HepG2 (cell line): ENCODE results near the gene HID1. TPM values are rescaled to one million over a fixed set of nuclear protein-coding genes. Genes with fewer than 3 reads are reported as not detected.
A peak's percentile ranks its signal among the peaks of the same experiment; 100 is the strongest.

Experiments used
- ELF4 ChIP-seq: sonication (generic); formaldehyde crosslinking; IDR thresholded peaks from 2 replicates; pipeline ENCODE4 v1.5.0; 2020; ENCODE audit warnings: missing genetic modification reagents, mild to moderate bottlenecking, moderate library complexity, borderline replicate concordance
- EZH2 ChIP-seq: conservative IDR thresholded peaks from 2 replicates; pipeline ENCODE4 v1.6.1; 2012; ENCODE audit warnings: mild to moderate bottlenecking, low read depth, low read length, moderate library complexity
- FOSL1 ChIP-seq: sonication (generic); formaldehyde crosslinking; IDR thresholded peaks from 2 replicates; pipeline ENCODE4 v1.9.0; 2021; ENCODE audit warnings: missing genetic modification reagents, borderline replicate concordance
- PAWR ChIP-seq: sonication (generic); formaldehyde crosslinking; IDR thresholded peaks from 2 replicates; pipeline ENCODE4 v1.4.0; 2020; ENCODE audit warnings: missing genetic modification reagents, mild to moderate bottlenecking, borderline replicate concordance
- SP140L ChIP-seq: sonication (generic); formaldehyde crosslinking; IDR thresholded peaks from 2 replicates; pipeline ENCODE4 v1.4.0; 2020; ENCODE audit warnings: missing genetic modification reagents, borderline replicate concordance
- ZNF33B ChIP-seq: sonication (generic); formaldehyde crosslinking; IDR thresholded peaks from 2 replicates; pipeline ENCODE4 v1.5.1; 2020; ENCODE audit warnings: mild to moderate bottlenecking, missing genetic modification reagents
- ZNF546 ChIP-seq: sonication (generic); formaldehyde crosslinking; conservative IDR thresholded peaks from 2 replicates; pipeline ENCODE4 v1.8.1; 2023; ENCODE audit warnings: mild to moderate bottlenecking, missing genetic modification reagents
- polyA plus RNA-seq, 8 experiments: library from polyadenylated mRNA; depleted of rRNA in 3 of 8; stranded (reverse) in 7 of 8; unstranded in 1 of 8; fragments of >200 nt; fragmentation: Illumina TruSeq in 4 of 8; extraction: Trizol in 4 of 8; gene quantifications; 2 replicates each; pipeline versions ENCODE4 v1.2.1 to v1.2.3, GENCODE V29; 2011 to 2016; ENCODE audit warnings: low read depth in 4 of 8, missing spikeins in 1 of 8, mixed read lengths in 1 of 8; ENCODE audit not compliant: insufficient read depth in 1 of 8
- total RNA-seq, 5 experiments: library from RNA; depleted of rRNA; stranded (reverse); fragments of >200 nt; fragmentation: Illumina TruSeq; extraction: Trizol; gene quantifications; 2 replicates each; pipeline ENCODE4 v1.2.3, GENCODE V29; 2016; ENCODE audit warnings: low read depth in 1 of 5
- TF ChIP-seq, protein P1 (sequence below): sonication (generic); formaldehyde crosslinking; IDR thresholded peaks from 2 replicates; pipeline ENCODE4 v1.5.0; 2020; ENCODE audit warnings: missing genetic modification reagents
- TF ChIP-seq, protein P2 (sequence below): sonication (generic); formaldehyde crosslinking; IDR thresholded peaks from 2 replicates; pipeline ENCODE4 v1.5.0; 2020; ENCODE audit warnings: mild to moderate bottlenecking, missing genetic modification reagents, moderate library complexity
- TF ChIP-seq, protein P3 (sequence below): sonication (generic); formaldehyde crosslinking; IDR thresholded peaks from 2 replicates; pipeline ENCODE4 v1.8.0; 2022; ENCODE audit warnings: missing genetic modification reagents, mild to moderate bottlenecking, moderate library complexity, borderline replicate concordance
- TF ChIP-seq, protein P4 (sequence below), 2 experiments: sonication (generic) in 1 of 2; formaldehyde crosslinking in 1 of 2; IDR thresholded peaks; 2 replicates each; pipeline versions ENCODE4 v1.5.1 to v1.6.1; 2011 to 2020; ENCODE audit warnings: borderline replicate concordance in 1 of 2, low read depth in 1 of 2, low read length in 1 of 2, mild to moderate bottlenecking in 1 of 2, missing genetic modification reagents in 1 of 2, moderate library complexity in 1 of 2
- TF ChIP-seq, protein P5 (sequence below): sonication (generic); formaldehyde crosslinking; IDR thresholded peaks from 2 replicates; pipeline ENCODE4 v1.5.0; 2020; ENCODE audit warnings: mild to moderate bottlenecking, missing genetic modification reagents
- TF ChIP-seq, protein P6 (sequence below), 2 experiments: sonication (generic) in 1 of 2; formaldehyde crosslinking in 1 of 2; IDR thresholded peaks; 2 replicates each; pipeline versions ENCODE4 v1.4.0 to v1.6.1; 2018 to 2020; ENCODE audit warnings: missing genetic modification reagents in 2 of 2, borderline replicate concordance in 1 of 2, low read depth in 1 of 2, mild to moderate bottlenecking in 1 of 2, missing biosample characterization in 1 of 2

The HID1 gene
- total and polyA plus RNA-seq, 2 of the 13 experiments (the other 11 are each of a cell fraction or from before 2014, with no cell fraction given), result 2.1 to 10.6 TPM

DNA sequence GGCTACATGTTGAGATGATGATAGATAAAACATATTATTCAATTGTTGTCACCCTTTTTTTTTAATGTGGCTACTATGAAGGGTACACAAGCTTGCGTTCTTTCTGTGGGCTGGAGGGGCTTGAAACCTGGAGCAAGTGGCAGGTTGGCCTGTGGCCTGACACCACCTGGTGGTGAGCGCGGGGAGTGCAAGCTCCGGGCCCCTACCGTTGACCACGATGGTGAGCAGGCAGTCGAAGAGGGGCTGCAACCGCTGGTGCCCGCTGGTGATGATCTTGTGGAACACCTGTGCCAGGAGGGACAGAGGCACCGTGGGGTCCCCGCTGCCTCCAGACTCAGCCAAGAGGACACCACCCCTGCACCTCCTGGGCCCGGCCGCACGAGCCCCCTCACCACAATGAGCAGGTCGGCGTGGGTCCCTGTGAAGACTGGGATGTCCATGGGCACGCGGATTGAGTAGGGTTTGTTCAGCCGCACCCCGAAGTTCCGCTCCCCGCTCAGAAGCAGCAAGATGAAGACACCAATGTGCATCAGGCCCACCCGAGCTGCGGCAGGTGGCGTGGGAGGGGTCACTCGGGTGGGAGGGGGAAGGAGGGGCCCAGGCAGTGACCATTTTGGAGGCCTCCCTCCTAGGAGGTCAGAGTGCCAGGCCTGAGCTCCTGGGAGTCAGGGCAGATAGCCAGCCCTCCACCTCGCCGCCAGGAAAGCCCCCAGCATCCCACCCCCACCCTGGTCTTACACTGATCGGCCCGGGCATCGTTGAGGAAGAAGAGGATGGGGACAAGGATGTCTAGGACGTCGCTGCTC lies 14.4 kb downstream of the HID1 start (continued):
- TF ChIP-seq, protein P1, sequence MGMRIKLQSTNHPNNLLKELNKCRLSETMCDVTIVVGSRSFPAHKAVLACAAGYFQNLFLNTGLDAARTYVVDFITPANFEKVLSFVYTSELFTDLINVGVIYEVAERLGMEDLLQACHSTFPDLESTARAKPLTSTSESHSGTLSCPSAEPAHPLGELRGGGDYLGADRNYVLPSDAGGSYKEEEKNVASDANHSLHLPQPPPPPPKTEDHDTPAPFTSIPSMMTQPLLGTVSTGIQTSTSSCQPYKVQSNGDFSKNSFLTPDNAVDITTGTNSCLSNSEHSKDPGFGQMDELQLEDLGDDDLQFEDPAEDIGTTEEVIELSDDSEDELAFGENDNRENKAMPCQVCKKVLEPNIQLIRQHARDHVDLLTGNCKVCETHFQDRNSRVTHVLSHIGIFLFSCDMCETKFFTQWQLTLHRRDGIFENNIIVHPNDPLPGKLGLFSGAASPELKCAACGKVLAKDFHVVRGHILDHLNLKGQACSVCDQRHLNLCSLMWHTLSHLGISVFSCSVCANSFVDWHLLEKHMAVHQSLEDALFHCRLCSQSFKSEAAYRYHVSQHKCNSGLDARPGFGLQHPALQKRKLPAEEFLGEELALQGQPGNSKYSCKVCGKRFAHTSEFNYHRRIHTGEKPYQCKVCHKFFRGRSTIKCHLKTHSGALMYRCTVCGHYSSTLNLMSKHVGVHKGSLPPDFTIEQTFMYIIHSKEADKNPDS, result no peak
- TF ChIP-seq, protein P2, sequence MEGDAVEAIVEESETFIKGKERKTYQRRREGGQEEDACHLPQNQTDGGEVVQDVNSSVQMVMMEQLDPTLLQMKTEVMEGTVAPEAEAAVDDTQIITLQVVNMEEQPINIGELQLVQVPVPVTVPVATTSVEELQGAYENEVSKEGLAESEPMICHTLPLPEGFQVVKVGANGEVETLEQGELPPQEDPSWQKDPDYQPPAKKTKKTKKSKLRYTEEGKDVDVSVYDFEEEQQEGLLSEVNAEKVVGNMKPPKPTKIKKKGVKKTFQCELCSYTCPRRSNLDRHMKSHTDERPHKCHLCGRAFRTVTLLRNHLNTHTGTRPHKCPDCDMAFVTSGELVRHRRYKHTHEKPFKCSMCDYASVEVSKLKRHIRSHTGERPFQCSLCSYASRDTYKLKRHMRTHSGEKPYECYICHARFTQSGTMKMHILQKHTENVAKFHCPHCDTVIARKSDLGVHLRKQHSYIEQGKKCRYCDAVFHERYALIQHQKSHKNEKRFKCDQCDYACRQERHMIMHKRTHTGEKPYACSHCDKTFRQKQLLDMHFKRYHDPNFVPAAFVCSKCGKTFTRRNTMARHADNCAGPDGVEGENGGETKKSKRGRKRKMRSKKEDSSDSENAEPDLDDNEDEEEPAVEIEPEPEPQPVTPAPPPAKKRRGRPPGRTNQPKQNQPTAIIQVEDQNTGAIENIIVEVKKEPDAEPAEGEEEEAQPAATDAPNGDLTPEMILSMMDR (CRISPR knock-in tag), result peak; percentile 96
- TF ChIP-seq, protein P3, sequence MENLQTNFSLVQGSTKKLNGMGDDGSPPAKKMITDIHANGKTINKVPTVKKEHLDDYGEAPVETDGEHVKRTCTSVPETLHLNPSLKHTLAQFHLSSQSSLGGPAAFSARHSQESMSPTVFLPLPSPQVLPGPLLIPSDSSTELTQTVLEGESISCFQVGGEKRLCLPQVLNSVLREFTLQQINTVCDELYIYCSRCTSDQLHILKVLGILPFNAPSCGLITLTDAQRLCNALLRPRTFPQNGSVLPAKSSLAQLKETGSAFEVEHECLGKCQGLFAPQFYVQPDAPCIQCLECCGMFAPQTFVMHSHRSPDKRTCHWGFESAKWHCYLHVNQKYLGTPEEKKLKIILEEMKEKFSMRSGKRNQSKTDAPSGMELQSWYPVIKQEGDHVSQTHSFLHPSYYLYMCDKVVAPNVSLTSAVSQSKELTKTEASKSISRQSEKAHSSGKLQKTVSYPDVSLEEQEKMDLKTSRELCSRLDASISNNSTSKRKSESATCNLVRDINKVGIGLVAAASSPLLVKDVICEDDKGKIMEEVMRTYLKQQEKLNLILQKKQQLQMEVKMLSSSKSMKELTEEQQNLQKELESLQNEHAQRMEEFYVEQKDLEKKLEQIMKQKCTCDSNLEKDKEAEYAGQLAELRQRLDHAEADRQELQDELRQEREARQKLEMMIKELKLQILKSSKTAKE (CRISPR knock-in tag), result no peak
- TF ChIP-seq ELF4 (no peak), ZNF546 (CRISPR knock-in tag) (no peak), SP140L (no peak), FOSL1 (CRISPR knock-in tag) (no peak), EZH2 (no peak), PAWR (CRISPR knock-in tag) (no peak), ZNF33B (CRISPR knock-in tag) (no peak)
- TF ChIP-seq, protein P4, sequence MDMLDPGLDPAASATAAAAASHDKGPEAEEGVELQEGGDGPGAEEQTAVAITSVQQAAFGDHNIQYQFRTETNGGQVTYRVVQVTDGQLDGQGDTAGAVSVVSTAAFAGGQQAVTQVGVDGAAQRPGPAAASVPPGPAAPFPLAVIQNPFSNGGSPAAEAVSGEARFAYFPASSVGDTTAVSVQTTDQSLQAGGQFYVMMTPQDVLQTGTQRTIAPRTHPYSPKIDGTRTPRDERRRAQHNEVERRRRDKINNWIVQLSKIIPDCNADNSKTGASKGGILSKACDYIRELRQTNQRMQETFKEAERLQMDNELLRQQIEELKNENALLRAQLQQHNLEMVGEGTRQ (IDR thresholded peaks at IDR 0.05; ENCODE audit: low read depth, low read length), result no peak
- TF ChIP-seq, protein P4 (CRISPR knock-in tag; IDR thresholded peaks at IDR 0.05; ENCODE audit: borderline replicate concordance), result no peak
- TF ChIP-seq, protein P5, sequence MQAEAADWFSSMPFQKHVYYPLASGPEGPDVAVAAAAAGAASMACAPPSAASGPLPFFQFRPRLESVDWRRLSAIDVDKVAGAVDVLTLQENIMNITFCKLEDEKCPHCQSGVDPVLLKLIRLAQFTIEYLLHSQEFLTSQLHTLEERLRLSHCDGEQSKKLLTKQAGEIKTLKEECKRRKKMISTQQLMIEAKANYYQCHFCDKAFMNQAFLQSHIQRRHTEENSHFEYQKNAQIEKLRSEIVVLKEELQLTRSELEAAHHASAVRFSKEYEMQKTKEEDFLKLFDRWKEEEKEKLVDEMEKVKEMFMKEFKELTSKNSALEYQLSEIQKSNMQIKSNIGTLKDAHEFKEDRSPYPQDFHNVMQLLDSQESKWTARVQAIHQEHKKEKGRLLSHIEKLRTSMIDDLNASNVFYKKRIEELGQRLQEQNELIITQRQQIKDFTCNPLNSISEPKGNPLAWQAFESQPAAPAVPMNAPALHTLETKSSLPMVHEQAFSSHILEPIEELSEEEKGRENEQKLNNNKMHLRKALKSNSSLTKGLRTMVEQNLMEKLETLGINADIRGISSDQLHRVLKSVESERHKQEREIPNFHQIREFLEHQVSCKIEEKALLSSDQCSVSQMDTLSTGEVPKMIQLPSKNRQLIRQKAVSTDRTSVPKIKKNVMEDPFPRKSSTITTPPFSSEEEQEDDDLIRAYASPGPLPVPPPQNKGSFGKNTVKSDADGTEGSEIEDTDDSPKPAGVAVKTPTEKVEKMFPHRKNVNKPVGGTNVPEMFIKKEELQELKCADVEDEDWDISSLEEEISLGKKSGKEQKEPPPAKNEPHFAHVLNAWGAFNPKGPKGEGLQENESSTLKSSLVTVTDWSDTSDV (CRISPR knock-in tag), result no peak
- TF ChIP-seq, protein P6, sequence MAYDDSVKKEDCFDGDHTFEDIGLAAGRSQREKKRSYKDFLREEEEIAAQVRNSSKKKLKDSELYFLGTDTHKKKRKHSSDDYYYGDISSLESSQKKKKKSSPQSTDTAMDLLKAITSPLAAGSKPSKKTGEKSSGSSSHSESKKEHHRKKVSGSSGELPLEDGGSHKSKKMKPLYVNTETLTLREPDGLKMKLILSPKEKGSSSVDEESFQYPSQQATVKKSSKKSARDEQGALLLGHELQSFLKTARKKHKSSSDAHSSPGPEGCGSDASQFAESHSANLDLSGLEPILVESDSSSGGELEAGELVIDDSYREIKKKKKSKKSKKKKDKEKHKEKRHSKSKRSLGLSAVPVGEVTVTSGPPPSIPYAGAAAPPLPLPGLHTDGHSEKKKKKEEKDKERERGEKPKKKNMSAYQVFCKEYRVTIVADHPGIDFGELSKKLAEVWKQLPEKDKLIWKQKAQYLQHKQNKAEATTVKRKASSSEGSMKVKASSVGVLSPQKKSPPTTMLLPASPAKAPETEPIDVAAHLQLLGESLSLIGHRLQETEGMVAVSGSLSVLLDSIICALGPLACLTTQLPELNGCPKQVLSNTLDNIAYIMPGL (CRISPR knock-in tag; IDR thresholded peaks at IDR 0.05; ENCODE audit: borderline replicate concordance in 1 of 2, low read depth in 1 of 2), result peak; percentile 20 to 61; a peak in 1 of 4 replicates
